Stomach (tissue), 4 donors: Measurements from ENCODE around the gene FDPS.
A peak's percentile ranks its signal among the peaks of the same experiment; 100 is the strongest.

Source experiments
- POLR2A ChIP-seq, 4 donors: fragments of 450-650 bp; IDR thresholded peaks; one replicate each; pipeline ENCODE4 v1.6.1; 2016; ENCODE audit warnings: antibody characterized with exemption in 4 of 4, control low read depth in 2 of 4, mild to moderate bottlenecking in 1 of 4, moderate library complexity in 1 of 4
- POLR2AphosphoS5 ChIP-seq, 3 donors: sonication (generic); formaldehyde crosslinking; IDR thresholded peaks; one replicate each; pipeline ENCODE4 v1.6.1; 2016; ENCODE audit warnings: antibody characterized with exemption in 3 of 3
- TF ChIP-seq, protein P1 (sequence below), 7 experiments: fragments of 450-650 bp in 4 of 7; fragments of 200-600 bp in 3 of 7; sonication (generic) in 3 of 7; IDR thresholded peaks; one replicate each; pipeline ENCODE4 v1.5.1; 2016 to 2019; ENCODE audit warnings: antibody characterized with exemption in 7 of 7, control low read depth in 2 of 7, mild to moderate bottlenecking in 1 of 7

DNA sequence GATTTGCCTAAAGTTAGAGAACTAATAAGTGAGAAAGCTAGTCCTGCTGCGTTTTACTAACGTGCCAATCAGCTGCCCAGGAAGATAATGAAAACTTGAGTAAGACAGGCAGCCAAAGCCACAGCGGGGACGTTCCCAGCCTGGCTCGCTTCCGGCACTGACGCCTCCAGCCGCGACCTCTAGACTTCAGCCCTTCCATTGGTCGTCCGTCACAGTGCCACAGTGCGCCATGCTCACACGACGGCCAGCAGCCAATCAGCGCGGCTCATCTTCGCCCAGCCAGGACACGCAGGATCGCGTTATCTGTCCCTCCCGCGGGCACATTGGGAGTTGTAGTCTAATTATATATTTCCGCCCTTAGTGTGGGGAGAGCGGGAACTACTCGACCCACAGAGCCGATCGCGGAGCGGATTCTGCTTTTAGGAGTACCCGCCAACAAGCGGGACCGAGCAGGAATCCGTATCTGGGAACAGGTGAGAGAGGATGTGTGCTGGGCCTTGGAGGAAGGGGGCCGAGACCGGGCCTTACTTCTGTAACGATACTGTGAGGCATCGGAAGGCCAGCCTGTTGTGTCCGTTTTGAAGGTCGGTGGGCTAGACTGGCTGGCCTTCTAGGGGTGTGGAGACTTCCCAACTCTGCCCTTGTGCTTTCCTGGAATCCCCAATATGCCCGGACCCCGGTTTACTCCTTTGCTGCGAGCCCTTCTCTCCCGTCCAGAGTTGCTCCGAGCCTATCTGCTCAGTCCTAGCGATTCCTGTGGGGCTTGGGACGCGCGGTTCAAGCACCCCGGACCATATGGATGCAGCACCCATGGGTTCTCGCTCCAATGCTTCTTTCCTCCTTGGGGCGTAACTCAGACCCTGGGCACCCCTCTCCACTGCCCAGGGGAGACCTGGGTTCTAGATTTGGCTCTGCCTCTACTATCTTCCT, at the start of gene FDPS:
- TF ChIP-seq, protein P1, sequence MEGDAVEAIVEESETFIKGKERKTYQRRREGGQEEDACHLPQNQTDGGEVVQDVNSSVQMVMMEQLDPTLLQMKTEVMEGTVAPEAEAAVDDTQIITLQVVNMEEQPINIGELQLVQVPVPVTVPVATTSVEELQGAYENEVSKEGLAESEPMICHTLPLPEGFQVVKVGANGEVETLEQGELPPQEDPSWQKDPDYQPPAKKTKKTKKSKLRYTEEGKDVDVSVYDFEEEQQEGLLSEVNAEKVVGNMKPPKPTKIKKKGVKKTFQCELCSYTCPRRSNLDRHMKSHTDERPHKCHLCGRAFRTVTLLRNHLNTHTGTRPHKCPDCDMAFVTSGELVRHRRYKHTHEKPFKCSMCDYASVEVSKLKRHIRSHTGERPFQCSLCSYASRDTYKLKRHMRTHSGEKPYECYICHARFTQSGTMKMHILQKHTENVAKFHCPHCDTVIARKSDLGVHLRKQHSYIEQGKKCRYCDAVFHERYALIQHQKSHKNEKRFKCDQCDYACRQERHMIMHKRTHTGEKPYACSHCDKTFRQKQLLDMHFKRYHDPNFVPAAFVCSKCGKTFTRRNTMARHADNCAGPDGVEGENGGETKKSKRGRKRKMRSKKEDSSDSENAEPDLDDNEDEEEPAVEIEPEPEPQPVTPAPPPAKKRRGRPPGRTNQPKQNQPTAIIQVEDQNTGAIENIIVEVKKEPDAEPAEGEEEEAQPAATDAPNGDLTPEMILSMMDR (IDR thresholded peaks at IDR 0.05): no peak
- TF ChIP-seq POLR2A (IDR thresholded peaks at IDR 0.05): peak in 2 of 4 donors; percentile 39 to 48
- TF ChIP-seq POLR2AphosphoS5 (IDR thresholded peaks at IDR 0.05): peak; percentile 78 to 95 (median 90)
